GM08714 (cell line): ENCODE measurements around the gene DIAPH3.

Experiments
- H3K4me3 ChIP-seq: fragments of 200-500 bp; sonication (Bioruptor generic); 2 replicates; pipeline ENCODE4 v1.5.1; 2014; ENCODE audit warnings: mild to moderate bottlenecking, low read length, inconsistent platforms
- ZNF274 ChIP-seq: IDR thresholded peaks from 2 replicates; pipeline ENCODE4 v1.6.1; 2012; ENCODE audit warnings: mild to moderate bottlenecking, low read depth, low read length

Gene DIAPH3

GRCh38 chr13:59890054-59890453 is 273.7 kb downstream of the DIAPH3 start:
- TF ChIP-seq ZNF274: no peak
- no peak overlapping the region for H3K4me3 ChIP-seq

GRCh38 chr13:59888408-59888807 is 275.3 kb downstream of the DIAPH3 start:
- no peak overlapping the region for H3K4me3 ChIP-seq
- no peak for TF ChIP-seq ZNF274

GRCh38 chr13:59885076-59885475 is 278.7 kb downstream of the DIAPH3 start:
- no peak overlapping the region for H3K4me3 ChIP-seq
- TF ChIP-seq ZNF274: no peak

DNA sequence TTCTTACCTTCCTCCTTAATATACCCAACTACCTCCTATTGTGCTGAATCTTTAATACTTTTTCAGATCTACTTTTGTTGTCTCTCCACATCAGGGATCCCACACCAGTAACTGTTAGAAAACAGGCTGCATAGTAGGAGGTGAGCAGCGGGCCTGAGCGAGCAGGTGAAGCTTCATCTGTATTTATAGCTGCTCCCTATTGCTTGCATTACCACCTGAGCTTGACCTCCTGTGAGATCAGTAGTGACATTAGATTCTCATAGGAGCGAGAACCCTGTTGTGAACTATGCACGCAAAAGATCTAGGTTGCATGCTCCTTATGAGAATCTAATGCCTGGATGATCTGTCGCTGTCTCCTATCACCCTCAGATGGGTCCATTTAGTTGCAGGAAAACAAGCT is 279.8 kb downstream of the DIAPH3 start:
- H3K4me3 ChIP-seq: no peak overlapping the region
- no peak for TF ChIP-seq ZNF274

- no peak overlapping the region for H3K4me3 ChIP-seq
Observed at GRCh38 chr13:59880468-59880867, 283.3 kb downstream of the DIAPH3 start.

DNA sequence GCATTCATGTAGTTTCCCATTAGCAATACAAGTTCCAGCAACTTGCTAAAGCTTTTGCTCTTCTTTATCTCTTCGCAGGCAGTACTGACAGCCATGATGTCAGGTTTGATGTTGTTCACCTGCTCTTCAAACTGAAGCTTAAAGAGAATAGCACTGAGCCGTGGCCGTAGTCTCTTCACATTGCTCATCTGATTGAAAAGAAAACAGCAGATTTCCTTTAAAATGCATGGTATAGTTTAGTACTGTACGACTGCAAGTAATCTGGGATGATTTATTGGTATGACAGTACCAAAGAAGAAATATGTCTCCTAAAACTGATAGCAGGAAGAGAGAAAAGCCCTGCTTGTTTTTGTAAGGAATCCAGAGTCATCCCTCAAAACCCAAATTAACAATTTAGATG is 284.4 kb downstream of the DIAPH3 start:
- no peak overlapping the region for H3K4me3 ChIP-seq
- TF ChIP-seq ZNF274: no peak

More at GRCh38 chr13:59880468-59880867, 283.3 kb downstream of the DIAPH3 start:
- no peak for TF ChIP-seq ZNF274

DNA sequence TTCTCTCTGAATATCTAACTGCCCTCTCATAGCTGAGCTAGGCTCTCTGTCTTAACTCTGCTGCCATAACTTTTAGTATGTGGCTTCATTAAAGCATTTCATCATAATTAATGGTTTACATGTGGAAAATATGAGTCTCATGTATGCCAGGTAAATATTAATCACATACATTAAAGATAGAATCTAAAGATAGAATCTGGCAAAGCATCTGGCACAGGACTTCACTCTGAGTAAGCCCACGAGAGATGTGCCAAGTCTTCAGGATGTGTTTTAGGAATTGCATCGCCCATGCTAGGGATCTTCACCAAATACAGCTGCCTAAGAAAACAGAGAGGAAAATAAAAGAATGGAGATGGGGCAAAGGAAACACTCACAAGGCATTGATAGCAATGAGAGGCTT is 285.8 kb downstream of the DIAPH3 start:
- no peak overlapping the region for H3K4me3 ChIP-seq
- no peak for TF ChIP-seq ZNF274

DNA sequence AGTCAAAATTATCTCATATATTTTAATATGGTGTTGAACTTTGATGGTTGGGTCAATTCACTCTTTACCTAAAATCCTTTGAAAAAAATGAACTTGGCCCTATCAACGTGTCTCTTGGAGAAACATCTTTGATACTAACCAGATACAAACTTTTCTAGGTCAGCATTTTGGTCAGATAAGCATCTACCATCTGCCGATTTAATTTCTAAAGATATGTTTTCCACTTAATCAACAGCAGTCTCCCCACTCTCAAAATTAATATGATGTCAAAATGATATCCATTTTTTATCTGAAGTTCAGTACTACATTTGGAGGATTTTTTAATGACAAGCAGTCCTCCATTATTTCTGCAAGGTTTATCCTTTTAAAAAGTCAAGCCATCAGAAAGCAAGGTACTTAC is 288.8 kb downstream of the DIAPH3 start:
- H3K4me3 ChIP-seq: no peak overlapping the region
- TF ChIP-seq ZNF274: no peak

DNA sequence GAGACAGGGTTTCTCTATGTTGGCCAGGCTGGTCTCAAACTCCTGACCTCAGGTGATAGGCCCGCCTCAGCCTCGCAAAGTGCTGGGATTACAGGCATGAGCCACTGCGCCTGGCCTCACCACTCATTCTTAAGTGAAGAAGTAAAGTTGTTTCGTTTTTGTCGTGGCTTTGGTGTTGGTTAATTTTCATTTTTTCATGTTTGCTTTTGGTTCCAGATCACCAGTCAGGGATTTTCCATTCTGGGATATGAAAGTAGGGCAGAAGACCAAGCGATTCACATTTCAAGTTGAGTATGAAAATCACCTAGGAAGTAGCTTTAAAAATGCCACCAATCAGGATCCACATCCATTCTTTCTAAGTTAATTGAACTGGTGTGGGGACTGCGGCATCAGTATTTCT is 289.9 kb downstream of the DIAPH3 start:
- TF ChIP-seq ZNF274: no peak
- no peak overlapping the region for H3K4me3 ChIP-seq

- H3K4me3 ChIP-seq: no peak overlapping the region
- TF ChIP-seq ZNF274: no peak
Observed at GRCh38 chr13:59873309-59873708, 290.4 kb downstream of the DIAPH3 start.

DNA sequence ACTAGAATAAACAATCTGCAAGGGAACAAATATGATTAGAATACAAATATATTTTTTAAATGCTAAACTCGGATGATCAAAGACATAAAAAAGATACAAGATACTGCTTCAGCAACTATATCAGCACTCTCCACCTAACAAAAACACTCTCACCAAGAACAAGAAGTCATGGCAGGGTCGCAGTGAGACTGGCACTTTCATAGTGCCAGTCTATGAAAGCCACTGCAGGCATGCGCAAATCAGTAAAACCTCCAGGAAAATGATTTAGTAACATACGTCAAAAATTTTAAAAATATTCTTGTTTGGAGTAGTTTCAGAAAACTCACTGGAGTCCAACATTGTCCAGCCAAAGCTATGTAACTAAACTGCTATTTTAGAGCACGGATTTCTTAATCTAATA is 295.9 kb downstream of the DIAPH3 start:
- TF ChIP-seq ZNF274: no peak
- no peak overlapping the region for H3K4me3 ChIP-seq

DNA sequence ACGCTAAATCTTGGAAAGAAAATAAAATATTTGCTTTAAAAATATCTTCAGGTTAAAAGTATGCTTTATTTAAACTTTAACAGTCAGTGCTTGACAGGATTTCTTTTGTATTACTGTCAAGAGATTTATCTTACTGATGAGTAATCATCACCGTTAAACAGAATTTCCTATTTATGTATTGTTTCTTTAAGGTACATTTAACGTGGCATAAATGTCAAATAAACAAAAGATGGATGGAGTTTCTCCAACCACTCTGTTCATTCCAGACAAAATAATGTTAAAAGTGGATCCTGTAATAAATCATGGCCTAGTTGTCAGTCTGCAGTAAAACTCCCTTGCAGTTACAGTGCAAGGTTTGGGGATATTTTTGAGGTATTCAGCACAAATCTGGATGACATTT is 298.3 kb downstream of the DIAPH3 start:
- H3K4me3 ChIP-seq: no peak overlapping the region
- TF ChIP-seq ZNF274: no peak

GRCh38 chr13:59863621-59864020 is 300.1 kb downstream of the DIAPH3 start:
- TF ChIP-seq ZNF274: no peak
- no peak overlapping the region for H3K4me3 ChIP-seq

DNA sequence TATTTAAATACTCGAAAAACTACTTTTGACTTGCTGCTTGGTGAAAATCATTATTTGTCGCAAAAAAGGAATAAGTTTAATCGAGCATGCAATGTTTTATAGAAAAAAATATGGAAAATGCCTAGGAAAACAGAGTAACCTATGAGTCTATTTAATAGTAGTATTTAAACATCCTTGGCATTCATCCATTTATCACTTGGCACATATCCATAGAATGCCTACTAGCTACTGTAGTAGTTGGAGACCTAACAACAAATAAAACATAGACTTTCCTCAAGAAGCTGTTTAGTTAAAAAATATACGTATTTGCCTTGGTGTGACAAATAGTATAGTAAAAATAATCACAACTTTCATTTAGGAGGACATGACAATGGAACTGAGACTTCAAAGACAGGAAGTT is 302.1 kb downstream of the DIAPH3 start:
- no peak for TF ChIP-seq ZNF274
- no peak overlapping the region for H3K4me3 ChIP-seq

DNA sequence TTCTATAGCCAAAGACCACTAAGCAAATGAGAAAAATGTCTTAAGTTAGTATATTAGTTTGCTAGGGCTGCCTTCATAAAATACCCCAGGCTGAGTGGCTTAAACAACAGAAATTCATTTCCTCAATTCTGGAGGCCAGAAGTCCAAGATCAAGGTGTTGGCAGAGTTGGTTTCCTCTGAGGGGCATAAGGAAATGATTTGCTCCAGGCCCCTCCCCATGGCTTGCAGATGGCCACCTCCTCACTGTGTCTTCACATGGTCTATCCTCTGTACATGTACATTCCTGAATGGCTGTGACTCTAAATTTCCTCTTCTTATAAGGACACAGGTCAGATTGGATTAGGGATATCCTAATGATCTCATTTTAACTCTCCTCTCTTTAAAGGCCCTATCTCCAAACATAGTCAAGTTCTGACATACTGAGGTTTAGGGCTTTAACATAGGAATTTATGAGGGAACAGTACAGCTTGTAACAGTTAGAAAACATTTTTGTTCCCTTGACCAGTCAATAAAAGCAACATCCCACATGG is 307.4 kb downstream of the DIAPH3 start:
- no peak for TF ChIP-seq ZNF274
- H3K4me3 ChIP-seq: no peak overlapping the region

DNA sequence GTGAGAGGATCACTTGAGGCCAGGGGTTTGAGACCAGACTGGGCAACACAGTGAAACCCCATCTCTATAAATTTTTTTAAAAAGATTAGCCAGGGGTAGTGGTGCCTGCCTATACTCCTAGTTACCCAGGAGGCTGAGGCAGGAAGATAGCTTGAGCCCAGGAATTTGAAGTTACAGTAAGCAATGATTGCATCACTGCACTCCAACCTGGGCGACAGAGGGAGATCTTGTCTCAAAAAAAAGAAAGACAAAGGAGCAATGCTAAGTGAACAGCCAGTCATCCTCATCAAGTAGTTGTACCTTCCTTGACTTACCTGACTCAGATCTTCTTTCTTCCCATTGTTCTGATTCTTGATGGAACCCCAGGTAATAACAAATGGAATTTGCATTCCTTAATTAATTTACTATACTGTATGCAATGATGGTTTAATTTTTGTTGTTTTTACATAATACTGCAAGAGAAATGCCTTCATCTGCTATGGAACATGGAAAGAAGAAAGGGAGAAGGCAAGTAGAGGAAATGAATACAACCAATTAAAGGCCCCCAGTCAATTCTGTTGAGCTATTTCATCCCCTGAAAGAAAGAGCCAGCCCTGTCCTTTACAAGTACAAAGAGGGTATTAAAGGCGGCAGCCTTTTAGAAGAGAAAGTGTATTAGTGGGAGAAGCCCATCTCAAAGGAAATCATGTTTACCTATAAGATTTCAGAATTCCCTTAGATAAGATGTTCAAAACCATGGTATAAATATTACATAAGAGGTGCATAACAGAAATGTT is 316.7 kb downstream of the DIAPH3 start:
- no peak for TF ChIP-seq ZNF274
- H3K4me3 ChIP-seq: no peak overlapping the region

GRCh38 chr13:59843040-59843439 is 320.7 kb downstream of the DIAPH3 start:
- TF ChIP-seq ZNF274: no peak
- H3K4me3 ChIP-seq: no peak overlapping the region
